Activated effector memory CD4-positive, alpha-beta T cell treated with Interleukin-2 at 50 U/mL for 16 hours (primary cell): ENCODE data around the gene TMEM154.

ENCODE experiments used
- DNase-seq: peaks from one replicate; pipeline ENCODE4 v3.0.0-alpha.2; 2020

Gene TMEM154, protein sequence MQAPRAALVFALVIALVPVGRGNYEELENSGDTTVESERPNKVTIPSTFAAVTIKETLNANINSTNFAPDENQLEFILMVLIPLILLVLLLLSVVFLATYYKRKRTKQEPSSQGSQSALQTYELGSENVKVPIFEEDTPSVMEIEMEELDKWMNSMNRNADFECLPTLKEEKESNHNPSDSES

DNA sequence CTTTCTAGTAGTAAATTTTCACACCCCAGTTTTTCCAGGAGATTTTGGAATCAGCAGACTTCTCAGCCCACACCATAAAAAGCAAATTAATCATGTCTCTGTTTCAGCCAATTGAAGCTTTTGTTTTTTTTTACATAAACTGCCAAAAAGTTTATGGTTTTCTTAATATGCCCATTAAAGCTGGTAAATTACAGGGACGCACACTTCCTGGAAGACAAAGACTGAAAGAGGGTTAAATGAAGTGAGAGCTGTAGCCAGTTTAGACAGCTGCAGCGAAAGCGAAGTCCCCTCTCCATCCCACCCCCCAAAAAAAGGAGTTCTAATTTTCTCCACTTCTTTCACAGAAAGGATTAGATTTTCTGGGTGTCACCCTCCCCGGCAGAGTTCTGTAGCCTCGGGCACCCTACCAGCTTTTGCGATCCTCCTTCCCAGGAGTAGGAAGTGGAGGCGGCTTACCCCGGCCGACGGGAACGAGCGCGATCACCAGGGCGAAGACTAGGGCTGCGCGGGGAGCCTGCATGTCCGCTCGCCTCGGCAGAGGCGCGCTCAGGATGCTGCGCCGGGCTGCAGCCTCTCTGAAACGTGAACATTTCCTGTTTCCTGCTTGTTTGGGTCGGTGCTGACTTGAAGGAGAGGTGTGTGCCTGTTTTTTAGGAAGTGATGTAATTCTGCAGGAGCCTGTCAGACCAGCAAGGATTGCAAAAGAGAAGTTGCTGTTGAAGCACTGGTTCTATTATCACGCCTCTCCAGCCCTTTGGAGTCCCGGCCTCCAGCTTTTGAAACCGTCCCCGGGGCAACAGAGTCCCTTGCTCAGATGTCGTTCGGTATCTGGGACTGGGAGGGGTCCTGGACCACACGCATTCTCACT lies at the start of gene TMEM154:
Gene TMEM154 (minus strand): TSS at position 584 of the 868 bp plus-strand sequence. CDS start 64 bp downstream, at position 520.
- peak; percentile 66 for DNase-seq

DNA sequence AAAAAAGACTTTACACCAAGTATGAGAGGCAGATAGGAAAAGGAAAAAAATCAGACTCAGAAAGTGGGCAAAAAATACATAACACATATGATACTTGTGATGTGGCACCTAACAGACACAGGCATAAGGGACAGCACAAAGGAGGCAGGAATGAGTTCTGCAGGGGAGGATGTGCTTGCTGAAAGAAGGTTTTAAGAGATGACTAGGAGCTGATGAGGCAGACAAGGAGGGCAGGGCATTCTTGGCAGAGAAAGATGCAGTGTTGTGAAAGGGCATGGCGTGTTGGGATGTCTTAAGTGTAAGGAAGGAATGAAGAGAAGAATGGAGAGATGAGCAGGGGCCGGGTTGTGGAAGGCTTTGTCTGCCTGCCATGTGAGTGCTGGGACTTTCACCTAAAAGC lies 49.7 kb upstream of the TMEM154 start:
- DNase-seq, result no peak

DNA sequence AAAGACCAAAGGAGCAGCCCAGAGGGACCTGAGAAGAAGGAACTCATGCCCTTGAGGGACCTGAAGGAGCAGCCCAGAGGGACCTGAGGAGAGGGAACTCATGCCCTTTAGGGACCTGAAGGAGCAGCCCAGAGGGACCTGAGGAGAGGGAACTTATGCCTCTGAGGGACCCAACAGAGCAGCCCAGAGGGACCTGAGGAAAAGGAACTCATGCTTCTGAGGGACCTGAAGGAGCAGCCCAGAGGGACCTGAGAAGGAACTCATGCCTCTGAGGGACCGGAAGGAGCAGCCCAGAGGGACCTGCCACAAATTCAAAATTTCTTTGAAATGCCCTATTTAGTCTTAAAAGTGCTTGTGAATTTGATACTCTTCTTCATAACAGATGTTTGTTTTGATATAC lies 48.5 kb upstream of the TMEM154 start:
- no peak for DNase-seq

DNA sequence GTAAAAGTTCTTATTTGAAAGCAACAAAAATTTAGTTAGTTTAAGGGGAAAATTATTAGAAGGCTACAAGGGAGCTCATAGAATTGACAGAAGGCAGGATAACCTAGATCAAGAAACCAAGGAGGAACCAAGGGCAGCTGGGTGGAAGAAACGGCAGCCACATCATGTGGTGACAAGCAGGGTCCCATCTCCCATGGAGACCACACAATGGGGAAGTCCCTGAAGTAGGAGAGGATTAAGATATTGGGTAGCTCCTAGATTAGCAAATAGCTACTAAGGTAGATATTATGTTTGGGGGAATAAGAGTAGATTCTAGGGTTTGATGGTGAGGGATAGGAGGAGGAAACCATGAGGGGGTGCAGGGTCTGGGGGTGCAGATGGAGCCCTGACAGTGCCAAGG lies 48.0 kb upstream of the TMEM154 start:
- no peak for DNase-seq

DNA sequence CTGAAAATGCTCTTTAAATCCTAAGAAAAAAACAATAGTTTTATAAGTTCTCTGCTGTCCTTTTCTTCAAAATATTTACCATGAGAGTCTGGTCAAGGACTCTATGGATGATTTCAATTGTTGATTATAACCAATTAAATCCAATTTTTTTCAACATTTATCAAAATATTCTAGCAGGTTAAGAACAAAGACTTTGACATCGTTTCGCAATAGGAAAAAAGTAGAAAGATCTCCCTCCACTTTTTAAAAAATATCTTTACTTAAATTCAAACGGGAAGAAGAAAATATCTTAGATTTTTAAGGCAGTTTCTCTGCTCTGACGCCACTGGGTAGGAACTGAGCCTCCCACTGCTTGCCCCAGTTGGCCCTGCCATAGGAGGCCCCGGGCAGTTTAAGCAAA lies 44.7 kb upstream of the TMEM154 start:
- DNase-seq, result no peak

DNA sequence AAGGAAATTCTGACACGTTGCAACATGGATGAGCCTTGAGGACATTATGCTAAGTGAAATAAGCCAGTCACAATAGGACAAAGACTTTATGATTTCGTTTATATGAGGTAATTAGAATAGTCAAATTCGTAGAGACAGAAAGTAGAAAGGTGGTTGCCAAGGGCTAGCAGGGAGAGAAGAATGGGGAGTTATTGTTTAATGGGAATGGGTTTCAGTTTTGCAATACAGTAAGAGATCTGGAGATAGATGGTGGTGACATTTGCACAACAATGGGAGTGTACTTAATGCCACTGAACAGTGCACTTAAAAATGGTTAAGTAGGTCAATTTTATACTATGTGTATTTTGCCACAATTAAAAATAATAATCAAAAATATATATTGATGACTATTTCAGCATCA lies 43.4 kb upstream of the TMEM154 start:
- no peak for DNase-seq

DNA sequence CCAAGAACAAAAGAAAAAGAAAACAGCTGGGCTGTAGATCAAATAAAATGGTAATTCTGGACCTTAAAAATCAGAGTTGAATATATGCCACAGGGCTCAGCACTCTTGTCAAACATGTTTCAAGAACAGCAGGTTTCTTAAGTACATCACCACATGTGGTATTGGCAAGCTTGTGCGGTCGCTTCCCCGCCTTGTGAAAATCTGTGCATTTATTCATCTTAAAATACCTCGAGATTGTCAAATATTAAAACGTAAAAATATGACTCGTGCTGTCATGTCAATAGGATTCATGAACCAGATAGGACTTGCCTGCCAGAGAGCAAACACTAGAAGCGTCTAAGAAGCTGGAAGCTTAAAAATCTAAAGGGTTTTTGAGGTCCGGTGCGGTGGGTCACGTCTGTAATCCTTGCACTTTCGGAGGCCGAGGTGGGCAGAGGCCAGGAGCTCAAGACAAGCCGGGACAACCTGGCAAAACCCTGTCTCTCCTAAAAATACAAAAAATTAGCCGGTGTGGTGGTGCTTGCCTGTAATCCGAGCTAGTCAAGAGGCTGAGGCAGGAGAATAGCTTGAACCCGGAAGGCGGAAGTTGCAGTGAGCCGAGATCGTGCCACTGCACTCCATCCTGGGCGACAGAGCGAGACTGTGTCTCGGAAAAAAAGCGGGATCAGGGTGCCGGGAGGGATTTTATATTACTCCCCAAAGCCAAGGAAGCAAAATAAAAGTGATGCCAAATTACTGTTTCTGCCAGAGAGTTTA lies 40.2 kb upstream of the TMEM154 start:
- no peak for DNase-seq

DNA sequence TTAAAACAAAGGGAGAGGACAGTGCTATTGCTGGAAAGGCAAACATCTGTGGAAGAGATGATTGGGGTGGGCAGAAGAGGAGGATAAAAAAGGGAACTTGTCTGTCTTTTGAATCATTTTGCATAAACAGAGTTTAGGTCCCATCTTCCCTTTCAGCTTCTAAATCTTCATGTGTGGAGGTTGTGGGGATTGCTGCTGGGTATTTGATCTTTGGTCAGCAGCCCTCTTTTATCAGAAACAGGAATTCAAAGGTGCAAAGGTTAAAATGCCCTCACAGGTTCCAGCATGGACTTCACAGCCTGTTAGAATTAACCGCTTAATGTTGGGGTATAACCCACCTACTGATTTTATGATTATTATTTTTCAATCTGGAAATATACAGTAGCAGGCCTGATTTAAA lies 39.5 kb upstream of the TMEM154 start:
- no peak for DNase-seq

DNA sequence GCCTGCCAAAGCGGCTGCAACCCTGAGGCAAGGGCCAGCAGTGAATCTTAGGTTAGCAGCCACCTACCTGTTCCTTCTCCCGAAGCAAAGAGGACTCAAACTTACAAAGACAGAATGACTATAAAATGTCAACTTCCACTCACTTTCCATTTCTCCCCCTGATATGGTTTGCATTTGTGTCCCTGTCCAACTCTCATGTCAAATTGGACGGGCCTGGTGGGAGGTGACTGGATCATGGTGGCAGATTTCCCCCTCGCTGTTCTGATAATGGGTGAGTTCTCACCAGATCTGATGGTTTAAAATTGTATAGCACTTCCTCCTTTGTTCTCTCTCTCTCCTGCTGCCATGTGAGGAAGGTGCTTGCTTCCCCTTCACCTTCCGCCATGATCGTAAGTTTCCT lies 35.3 kb upstream of the TMEM154 start:
- no peak for DNase-seq

DNA sequence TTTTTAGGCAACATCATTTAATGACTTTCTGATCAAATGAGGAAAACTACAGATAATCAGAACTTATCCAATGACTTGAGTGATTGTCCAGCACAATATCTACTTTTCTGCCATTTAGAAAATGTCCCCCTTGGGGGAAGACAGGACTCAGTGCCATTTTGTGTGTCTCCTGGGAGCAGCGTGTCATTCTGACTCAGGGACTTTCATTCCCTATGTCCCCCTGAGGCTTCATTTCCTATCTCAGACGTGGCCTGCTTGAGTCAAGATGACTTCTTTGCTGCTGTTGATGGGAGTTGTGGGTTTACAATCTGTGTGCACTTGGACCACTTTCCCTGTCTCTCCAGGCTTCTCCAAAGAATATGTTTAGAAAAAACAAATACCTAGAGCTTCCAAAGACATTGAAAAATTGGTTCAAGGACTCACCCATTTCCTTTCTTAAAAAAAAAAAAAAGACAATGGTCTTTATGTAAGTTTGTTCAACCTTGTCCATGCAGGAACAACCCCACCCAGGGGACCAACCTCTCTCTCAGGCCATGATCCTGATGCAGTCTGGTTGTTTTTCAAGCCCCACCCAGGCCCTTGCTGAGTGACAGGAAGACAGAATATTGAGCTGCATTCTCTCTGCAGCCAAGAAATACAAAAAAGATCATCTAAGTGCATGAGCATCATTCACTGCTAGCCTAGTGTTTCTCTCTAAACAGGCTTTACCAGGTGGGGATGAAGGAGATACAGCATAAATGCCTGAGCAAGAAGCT lies 34.3 kb upstream of the TMEM154 start:
- DNase-seq, result no peak

DNA sequence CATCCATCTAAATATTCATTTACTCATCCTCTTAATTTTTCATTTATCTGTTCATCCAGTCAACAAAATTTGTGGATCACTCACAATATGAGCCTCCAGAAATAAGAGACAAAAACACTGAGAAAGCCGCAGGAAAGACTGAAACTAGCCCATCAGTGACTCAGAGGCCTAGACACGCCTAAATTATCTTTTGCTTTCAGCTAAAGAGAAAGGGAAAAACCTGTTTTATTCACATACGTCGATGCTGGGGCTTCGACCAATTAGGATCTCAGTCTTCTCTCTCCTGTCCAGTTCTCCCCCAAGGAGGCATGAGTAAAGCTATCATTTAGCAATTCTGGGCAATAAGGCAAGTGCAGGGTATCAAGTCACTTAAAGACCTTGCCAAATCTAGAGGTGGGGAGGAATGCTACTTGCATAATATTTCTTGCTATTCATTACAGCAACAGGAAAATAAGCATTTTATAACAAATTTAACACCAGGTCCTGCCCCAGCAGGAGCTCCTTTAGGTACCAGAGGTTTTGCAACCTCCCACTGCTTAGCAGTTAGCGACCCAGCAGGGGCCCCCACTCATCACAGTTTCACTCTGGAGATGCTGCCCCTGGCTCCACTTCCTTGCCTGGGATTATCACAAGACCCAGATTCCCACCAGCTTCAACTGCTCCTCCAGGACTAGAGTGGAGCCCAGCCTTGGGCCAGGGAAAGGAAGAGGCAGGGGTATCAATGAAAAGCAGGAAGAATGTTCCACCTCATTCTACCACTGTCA lies 30.1 kb upstream of the TMEM154 start:
- no peak for DNase-seq

DNA sequence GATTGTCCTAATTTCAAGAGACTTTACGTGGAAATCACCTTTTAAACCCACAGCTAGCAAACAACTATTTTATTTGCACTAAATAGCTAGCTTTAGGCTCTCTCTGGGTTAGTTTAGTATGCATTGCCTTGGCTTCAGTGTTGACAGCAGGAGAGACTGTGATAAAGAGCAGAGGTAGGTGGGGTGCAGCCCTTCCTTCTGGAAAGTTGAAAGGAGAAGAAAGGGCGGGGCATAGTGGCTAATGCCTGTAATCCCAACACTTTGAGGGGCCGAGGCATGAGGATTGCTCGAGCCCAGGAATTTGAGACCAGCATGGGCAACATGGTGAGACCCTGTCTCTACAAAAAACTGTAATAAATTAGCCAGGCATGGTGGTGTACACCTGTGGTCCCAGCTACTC lies 29.0 kb upstream of the TMEM154 start:
- no peak for DNase-seq

DNA sequence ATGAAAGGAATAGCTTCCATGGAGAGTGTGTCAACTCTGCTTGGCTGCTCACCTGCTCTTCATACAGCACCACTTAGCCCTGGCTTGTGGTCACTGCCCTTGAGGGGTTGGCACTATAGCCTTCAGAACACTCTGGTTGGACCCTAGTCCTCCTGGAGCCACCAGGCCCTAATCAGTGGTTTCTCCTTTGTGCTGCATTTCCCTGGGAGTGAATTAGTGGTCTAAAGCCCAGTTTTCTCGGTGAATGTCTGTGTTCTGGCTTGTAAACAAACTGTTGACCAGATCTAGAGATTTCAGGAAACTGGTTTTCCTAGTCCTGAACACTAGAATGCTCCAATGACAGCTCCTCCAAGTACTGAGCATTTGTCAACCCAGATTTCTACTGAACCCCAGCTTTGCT lies 28.6 kb upstream of the TMEM154 start:
- no peak for DNase-seq

DNA sequence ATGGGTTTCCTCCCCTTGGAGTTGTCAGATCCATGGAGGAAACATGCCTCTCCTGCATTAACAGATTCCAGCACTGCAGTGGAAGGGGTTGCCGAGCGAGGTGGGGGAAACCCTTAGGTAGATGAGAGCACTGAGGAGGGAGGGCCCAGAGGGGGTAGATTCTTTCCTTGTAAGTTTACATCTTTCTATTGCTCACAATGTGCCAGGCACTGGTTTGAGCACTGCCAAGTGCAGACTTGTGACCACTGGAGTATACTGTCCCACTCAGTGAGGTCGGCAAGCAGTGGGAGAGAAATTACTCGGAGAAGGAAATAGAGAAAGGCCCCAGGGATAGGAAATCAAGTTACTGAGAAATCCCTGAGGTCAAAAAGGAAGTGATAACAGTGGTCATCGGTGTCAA lies 27.8 kb upstream of the TMEM154 start:
- DNase-seq, result no peak

DNA sequence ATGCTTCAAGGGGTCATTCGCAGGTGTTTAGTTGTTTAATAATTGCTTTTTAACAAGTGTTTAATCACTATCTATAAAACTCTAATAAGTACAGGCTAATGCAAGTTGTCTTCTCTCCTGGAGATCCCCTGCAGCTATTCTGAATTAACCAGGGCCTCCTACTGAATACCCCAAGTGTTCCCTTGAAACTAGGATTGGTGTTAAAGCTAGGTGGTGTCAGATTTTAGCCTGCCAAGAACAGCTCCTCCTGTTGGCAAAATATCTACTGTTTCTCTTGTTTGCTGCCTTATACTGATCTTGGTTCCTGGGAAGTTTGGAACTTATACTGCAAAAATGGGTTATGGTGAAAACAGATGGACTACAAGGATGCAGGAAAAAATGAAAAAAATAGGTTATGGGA lies 26.1 kb upstream of the TMEM154 start:
- DNase-seq, result no peak

DNA sequence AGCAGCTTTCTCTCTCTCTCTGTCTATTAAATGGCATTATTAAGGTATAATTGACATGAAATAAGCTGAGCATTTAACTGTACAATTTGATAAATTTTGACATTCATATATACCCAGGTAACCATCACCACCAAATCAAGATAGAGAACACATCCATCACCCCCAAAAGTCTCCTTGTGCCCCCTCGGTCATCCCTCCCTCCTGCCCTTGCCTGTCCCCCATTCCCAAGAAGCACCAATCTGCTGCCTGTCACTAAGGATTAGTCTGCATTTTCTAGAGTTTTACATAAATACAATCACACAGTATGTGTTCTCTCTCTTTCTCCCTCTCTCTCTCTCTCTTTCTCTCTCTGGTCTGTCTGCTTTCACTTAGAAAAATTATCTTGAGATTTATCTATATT lies 25.0 kb upstream of the TMEM154 start:
- no peak for DNase-seq

DNA sequence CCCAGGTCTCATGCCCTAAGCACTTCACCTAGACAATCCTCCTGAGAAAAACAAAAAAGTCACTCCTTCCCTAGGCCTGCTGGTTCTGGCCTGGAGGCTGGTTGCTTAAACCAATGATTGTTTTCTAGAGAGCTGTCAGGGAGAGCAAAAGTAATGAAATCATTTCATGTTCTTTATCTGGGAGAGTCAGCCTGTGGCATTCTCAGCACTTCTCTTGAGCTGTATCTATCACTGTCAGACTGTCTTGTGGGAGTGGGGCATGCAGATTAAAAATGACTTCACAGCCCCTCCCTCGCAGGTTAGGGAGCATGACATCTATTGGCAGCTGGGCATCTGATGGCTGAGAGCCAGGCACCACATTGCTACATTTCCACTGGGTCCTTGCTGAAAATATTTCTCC lies 20.4 kb upstream of the TMEM154 start:
- no peak for DNase-seq

DNA sequence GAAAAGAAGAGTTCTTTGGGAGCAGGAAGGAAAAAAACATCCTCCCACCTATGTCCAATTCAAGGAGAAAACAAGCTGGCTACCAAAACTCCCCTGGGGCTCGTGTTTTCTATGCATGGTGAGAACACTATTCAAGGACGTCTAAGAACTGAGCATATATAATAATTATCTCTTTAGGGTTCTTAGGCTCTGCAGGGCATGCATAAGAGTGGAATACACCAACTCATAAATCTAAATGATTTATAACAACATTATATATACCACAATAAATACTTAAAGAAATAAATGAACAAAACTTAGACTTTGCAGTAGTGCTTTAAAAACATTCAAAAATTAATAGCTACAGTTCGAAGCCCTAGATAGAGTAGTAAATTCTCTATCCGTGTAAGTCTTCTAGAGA lies 19.5 kb upstream of the TMEM154 start:
- no peak for DNase-seq

DNA sequence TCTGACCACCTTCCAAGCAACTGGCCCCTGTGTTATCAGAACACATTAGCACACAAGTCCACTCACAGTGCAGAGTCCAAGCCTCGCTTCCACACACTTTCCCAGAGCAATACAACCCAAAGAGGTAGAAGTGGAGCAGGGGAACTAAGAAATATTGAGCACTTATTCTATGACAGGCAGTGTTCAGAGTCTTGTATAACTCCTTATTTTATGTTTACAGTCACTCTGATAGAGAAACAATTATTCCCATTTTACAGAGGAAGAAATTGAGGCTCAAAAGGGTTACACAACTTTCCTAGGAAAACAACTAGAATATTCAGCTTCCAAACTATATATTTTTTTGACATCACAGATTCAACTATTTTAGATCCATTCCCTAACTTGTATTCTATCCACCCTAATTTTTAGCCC lies 18.3 kb upstream of the TMEM154 start:
- no peak for DNase-seq

DNA sequence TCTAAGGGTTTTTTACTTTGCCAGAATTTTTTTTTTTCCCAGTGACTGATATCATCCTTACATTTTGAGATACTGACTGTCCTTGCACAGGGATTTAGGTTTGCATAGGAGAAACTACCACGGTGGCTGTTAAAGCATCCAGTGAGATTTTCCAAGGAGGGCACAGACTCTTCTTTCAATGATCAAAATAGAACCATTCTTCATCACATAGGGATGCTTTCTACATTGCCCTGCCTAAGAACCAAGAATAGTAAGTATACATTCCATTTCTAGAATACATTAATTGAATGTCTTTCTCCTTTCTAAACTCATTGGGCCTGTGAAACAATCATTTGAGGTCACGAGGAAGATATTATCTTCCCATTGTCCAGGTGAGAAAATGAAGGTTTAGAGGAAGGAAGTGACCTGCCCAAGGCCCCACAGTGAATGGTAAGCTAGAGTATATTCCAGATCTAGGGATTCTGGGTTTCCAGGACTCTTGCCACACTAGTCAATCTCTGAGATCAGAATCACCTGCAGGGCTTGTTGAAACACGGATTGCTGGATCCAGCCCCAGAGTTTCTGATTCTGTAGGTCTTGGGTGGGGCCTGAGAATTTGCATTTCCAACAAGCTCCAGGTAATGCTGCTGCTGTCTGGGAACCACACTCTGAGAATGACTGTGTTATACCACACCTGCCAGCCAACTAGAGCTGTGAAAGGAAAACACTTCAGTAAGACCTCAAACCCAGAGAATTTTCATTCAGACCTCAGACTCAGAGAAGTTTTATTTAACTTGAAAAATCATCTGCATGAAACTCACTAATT lies 17.7 kb upstream of the TMEM154 start:
- DNase-seq, result no peak

DNA sequence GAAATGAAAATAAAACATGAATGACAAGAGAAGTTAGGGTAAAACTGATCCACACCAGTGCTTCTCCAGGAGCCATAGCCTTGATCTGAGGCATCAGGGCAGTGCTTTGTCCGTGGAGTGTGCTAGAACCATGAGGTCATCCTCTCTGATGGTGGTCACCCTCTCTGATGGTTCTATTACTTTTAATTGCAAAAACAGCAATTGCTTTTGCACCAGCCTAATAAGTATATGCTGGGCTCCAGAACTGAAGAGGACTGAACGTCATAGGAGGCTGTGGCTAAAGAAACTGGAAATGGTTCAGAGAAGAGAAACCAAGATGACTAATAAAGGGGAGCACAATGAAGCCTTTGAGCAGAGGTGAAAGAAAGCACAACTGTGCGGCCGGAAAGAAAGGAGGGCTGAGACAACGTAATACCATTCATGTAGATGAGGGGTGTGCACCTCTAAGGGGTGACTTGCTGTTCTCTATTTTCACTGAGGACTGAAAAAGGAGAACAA lies 17.0 kb upstream of the TMEM154 start:
- peak; percentile 40 for DNase-seq
